ENCODE results near the gene TSPAN19.
A peak's percentile ranks its signal among the peaks of the same experiment; 100 is the strongest.

The TSPAN19 gene

DNA sequence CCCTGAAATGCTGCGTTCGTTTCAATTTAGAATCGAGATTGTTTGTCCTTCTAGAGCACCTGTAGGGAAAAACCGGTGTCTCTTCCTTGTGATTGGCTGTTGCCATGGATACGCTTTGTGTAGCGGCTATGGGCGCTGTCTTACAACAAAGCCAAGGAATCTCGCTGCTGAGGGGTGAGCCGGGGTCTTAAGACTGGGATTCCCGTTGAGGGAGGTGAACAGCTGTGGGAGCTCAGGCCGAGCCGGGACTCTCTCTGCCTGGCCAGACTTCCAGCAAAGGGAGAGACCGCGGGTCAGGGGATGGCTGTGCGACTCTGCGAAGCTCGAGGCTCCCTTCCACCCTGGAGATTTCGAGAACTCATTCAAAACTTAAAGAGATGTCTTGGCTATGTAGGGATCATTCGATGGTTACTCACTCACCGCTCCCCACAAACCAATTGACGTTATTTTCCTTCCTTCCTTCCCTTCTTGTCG, at the start of gene TSPAN19, which contains the start of gene LRRIQ1:
TSPAN19 (minus strand) TSS at position 44 of the 474 bp plus-strand sequence. CDS start 6,331 bp downstream, outside the sequence.
LRRIQ1 (plus strand) TSS at position 118 of the 474 bp plus-strand sequence. CDS start 1,826 bp downstream, outside the sequence.
- DNase-seq (ENCODE audit: low read depth, low spot score) = peak; percentile 92

- no peak for DNase-seq (ENCODE audit: low read depth, low spot score)
Measured at GRCh38 chr12:85085066-85085465, 49.0 kb upstream of the TSPAN19 start.

GRCh38 chr12:85076688-85077430, 40.8 kb upstream of the TSPAN19 start:
- peak; percentile 13 for DNase-seq (ENCODE audit: low read depth, low spot score)

GRCh38 chr12:85072826-85073225, 36.7 kb upstream of the TSPAN19 start:
- DNase-seq (ENCODE audit: low read depth, low spot score) = no peak

DNA sequence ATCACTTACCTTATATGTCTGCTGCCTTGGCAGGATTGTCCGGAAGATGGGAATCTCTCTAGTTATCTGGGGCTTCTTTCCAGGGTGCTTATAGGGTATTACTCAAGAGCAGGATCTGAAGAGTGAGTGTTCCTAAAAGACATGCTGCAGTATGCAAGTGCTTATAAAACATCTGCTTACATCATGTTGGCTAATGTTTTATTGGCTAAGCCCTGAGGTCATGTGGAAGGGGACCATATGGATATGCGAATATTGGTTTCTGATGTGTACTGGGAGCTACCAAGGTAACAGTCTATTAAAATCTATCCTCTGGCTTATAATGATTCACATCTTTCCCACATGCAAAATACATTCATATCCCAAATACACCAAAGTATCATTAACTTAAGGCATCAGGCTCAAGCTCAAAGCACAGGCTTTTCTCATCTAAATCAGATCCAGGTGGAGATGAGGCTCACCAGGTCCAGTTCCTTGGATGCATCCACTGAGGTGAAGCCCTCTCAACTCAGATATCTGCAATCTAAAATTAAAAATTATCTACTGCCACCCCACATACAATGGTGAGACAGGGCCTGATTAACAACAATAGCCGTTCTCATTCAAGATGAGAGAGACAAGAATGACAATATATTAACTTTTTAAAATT, 29.9 kb upstream of the TSPAN19 start:
- no peak for DNase-seq (ENCODE audit: low read depth, low spot score)

- DNase-seq (ENCODE audit: low read depth, low spot score) = no peak
Measured at GRCh38 chr12:85060916-85061315, 24.8 kb upstream of the TSPAN19 start.

- DNase-seq (ENCODE audit: low read depth, low spot score) = no peak
Measured at GRCh38 chr12:85059594-85059993, 23.5 kb upstream of the TSPAN19 start.

DNA sequence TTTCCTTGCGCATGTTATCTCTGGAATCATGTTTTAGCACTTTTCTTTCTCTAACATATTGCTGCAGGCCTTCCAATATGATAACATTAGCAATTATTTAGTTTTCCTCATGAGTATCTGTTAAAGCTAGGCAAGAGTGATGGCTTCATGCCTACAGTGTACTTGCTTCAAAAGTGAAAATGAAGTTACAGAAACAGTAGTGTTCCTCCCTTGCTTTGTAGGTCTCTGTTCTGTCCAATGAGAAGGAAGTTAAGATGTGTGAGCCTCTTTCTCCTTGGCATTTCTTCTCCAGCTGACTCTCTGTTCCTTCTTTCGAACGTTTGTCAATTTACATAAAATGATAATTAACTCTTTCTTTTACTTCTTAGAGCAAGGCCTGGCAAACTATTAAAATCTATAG, 22.3 kb upstream of the TSPAN19 start:
- no peak for DNase-seq (ENCODE audit: low read depth, low spot score)

DNA sequence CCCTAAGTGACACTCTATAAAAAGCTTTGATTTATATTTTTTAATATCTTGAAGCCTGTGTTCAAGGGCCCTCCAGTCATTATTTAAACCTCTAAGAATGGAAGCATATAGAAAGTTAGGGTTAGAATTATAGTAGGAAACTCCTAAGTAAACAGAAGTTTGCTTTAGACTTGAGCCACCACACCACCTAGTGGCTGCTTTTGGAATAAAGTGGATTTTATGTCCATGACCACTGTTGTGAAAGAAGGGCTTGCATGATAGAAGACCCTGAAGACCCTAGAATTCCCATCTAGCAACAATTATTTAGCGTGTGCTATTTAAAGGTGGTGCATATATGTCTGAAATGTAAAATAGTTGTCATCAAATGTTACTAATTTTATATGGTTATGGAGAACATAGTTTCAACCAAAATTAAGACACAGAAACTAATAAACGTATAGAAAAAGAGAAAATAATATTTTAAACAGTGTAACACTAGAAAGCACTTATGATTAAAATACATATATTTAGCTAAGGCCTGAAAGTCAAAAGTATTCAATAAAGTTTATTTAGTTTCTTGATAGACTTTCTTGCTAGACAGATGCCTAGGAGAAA, 21.4 kb upstream of the TSPAN19 start:
- peak; percentile 25 for DNase-seq (ENCODE audit: low read depth, low spot score)

- no peak for DNase-seq (ENCODE audit: low read depth, low spot score)
Measured at GRCh38 chr12:85043829-85044228, 7.8 kb upstream of the TSPAN19 start.

DNA sequence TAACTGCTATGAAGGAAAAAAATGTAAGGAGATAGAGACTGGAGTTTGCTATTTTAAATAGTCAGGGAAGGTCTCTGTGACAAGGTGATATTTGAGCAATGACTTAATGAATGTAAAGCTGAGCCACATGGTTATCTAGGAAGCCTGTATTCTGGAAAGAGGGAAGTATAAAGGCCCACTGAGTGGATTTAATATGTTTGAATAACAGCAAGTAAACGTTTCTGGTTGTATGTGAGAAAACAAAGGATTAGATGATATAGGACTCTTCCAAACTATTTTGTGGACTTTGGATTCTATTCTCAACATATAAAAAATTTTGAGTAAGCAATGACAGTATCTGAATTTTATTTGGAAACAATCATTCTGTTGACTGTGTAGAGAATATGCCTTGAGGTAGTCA, 5.3 kb upstream of the TSPAN19 start:
- DNase-seq (ENCODE audit: low read depth, low spot score) = no peak

- DNase-seq (ENCODE audit: low read depth, low spot score) = no peak
Measured at GRCh38 chr12:85036733-85037132, 656 bp upstream of the TSPAN19 start.

DNA sequence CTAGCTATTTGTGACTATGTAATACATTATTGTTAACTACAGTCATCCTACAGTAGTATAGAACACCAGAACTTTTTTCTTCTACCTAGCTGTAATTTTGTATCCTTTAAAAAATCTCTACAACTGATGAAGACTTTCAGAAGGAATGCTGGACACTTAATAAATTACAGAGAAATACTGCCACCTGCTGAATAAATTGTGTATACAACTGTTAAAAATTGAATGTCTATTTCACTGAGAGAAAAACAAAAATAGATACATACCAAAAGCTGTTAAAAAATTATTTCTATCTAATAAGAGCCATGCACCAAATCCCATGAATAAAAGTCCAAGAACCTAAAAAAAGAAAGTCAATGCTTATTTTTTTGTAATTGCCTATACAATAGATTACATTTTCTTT, 6.6 kb downstream of the TSPAN19 start:
- DNase-seq (ENCODE audit: low read depth, low spot score) = no peak

- no peak for DNase-seq (ENCODE audit: low read depth, low spot score)
Measured at GRCh38 chr12:85018098-85018497, 18.0 kb downstream of the TSPAN19 start.

- DNase-seq (ENCODE audit: low read depth, low spot score) = no peak
Measured at GRCh38 chr12:85017618-85018017, 18.5 kb downstream of the TSPAN19 start.

GRCh38 chr12:85017133-85017532, 18.9 kb downstream of the TSPAN19 start:
- no peak for DNase-seq (ENCODE audit: low read depth, low spot score)

DNA sequence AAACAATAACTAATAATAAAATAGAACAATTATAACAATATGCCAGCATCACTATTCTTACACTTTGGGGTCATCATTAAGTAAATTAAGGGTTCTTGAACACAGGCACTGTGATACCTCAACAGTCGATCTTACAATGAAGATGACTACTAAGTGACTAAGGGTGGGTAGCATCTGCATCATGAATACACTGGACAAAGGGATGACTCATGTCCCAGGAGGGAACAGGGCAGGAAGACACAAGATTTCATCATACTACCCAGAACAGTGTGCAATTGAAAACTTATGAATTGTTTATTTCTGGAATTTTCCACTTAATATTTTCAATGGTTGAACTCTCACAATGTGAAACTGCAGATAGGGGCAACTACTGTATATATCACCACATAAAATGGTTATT, 19.7 kb downstream of the TSPAN19 start:
- no peak for DNase-seq (ENCODE audit: low read depth, low spot score)

DNA sequence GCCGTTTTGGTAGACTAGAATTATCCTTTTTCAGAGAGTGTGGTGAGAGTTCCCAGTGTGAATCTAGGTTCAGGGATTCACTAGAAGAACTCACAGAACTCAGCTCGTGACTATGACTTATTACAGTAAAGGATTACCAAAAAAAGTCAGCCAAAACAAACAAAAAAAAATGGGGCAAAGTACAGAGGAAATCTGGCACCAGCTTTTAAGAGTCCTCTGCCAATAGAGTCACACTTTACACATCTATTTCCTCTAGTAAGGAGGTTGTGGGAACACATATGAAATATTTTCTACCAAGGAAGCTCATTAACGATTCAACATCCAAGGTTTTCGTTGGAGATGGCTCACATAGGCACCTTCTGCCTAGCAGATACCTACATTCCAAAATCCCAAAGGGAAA, 28.2 kb downstream of the TSPAN19 start:
- no peak for DNase-seq (ENCODE audit: low read depth, low spot score)

DNA sequence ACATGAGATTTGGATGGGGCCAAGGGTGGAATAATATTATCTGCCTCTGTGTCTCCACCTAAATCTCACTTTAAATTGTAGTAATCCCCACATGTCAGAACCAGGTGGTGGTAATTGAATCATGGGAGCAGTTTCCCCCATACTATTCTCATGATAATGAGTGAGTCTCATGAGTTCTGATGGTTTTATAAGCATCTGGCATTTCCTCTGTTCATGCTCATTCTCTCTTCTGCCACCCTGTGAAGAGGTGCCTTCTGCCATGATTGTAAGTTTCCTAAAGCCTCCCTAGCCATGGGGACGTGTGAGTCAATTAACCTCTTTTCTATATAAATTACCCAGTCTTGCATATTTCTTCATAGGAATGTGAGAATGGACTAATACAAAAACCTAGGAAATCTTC, 29.9 kb downstream of the TSPAN19 start:
- DNase-seq (ENCODE audit: low read depth, low spot score) = no peak

DNA sequence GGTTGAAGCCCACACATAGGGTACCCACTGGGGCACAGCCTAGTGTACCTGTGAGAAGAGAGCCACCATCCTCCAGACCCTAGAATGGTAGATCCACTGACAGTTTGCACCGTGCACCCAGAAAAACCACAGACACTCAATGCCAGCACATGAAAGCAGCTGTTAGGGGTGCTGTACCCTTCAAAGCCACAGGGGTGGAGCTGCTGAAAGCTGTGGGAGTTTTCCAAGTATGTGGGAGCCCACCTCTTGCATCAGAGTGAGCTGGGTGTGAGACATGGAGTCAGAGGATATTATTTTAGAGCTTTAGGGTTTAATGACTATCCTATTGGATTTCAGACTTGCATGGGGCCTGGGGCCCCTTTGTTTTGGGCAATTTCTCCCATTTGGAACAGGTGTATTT, 30.5 kb downstream of the TSPAN19 start:
- no peak for DNase-seq (ENCODE audit: low read depth, low spot score)

GRCh38 chr12:85005047-85005446, 31.0 kb downstream of the TSPAN19 start:
- DNase-seq (ENCODE audit: low read depth, low spot score) = peak; percentile 36

DNA sequence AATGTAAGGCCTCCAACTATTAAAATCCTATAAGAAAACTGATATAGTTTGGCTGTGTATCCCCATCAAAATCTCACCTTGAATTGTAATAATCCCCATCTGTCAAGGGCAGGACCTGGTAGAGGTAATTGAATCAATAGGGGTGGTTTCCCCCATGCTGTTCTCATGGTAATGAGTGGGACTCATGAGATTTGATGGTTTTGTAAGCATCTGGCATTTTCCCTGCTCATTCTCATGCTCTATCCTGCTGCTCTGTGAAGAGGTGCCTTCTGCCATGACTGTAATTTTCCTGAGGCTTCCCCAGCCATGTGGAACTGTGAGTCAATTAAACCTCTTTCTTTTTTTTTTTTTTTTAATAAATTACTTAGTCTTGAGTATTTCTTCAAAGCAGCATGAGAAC, 31.9 kb downstream of the TSPAN19 start:
- no peak for DNase-seq (ENCODE audit: low read depth, low spot score)
